ENCODE results near the gene NCAPD2.

Gene NCAPD2

GRCh38 chr12:6458281-6459003, 35.5 kb upstream of the NCAPD2 start:
- Histone ChIP-seq H3K27me3 (ENCODE audit: insufficient read depth, low read depth, severe bottlenecking) (no peaks in the 10 kb centered on the region), H3K27ac (no peak overlapping the region), H3K4me3 (ENCODE audit: low read depth, low read length) (no peak overlapping the region), H3K36me3 (peaks cover 11% of the 10 kb centered on the region), H3K9me3 (ENCODE audit: severe bottlenecking) (no peaks in the 10 kb centered on the region)
- TF ChIP-seq CTCF (IDR thresholded peaks at IDR 0.05; ENCODE audit: low read depth, low read length), result no peak
- DNase-seq, result no peak

- no peaks in the 10 kb centered on the region for H3K9me3 ChIP-seq (ENCODE audit: severe bottlenecking)
- DNase-seq, result no peak
- TF ChIP-seq CTCF (IDR thresholded peaks at IDR 0.05; ENCODE audit: low read depth, low read length), result no peak
- H3K27ac ChIP-seq, result no peak overlapping the region
- H3K4me3 ChIP-seq (ENCODE audit: low read depth, low read length), result no peak overlapping the region
- peaks cover 12% of the 10 kb centered on the region for H3K36me3 ChIP-seq
- no peaks in the 10 kb centered on the region for H3K27me3 ChIP-seq (ENCODE audit: insufficient read depth, low read depth, severe bottlenecking)
These were observed 34.9 kb upstream of the NCAPD2 start for GRCh38 chr12:6459004-6459337.

GRCh38 chr12:6460751-6461371, 33.0 kb upstream of the NCAPD2 start:
- TF ChIP-seq CTCF (IDR thresholded peaks at IDR 0.05; ENCODE audit: low read depth, low read length), result no peak
- no peak for DNase-seq
- no peak overlapping the region for H3K4me3 ChIP-seq (ENCODE audit: low read depth, low read length)
- H3K27me3 ChIP-seq (ENCODE audit: insufficient read depth, low read depth, severe bottlenecking), result no peaks in the 10 kb centered on the region
- no peak overlapping the region for H3K27ac ChIP-seq
- H3K36me3 ChIP-seq, result peaks cover 29% of the 10 kb centered on the region
- no peaks in the 10 kb centered on the region for H3K9me3 ChIP-seq (ENCODE audit: severe bottlenecking)

- Histone ChIP-seq H3K4me3 (ENCODE audit: low read depth, low read length) (no peak overlapping the region), H3K27ac (no peak overlapping the region), H3K9me3 (ENCODE audit: severe bottlenecking) (no peaks in the 10 kb centered on the region), H3K27me3 (ENCODE audit: insufficient read depth, low read depth, severe bottlenecking) (no peaks in the 10 kb centered on the region), H3K36me3 (peaks cover 34% of the 10 kb centered on the region)
- DNase-seq, result no peak
- TF ChIP-seq CTCF (IDR thresholded peaks at IDR 0.05; ENCODE audit: low read depth, low read length), result no peak
These were observed 32.3 kb upstream of the NCAPD2 start for GRCh38 chr12:6461401-6462233.

GRCh38 chr12:6462234-6462995, 31.5 kb upstream of the NCAPD2 start:
- no peak overlapping the region for H3K27ac ChIP-seq
- no peaks in the 10 kb centered on the region for H3K27me3 ChIP-seq (ENCODE audit: insufficient read depth, low read depth, severe bottlenecking)
- DNase-seq, result no peak
- peaks cover 34% of the 10 kb centered on the region for H3K36me3 ChIP-seq
- TF ChIP-seq CTCF (IDR thresholded peaks at IDR 0.05; ENCODE audit: low read depth, low read length), result no peak
- no peak overlapping the region for H3K4me3 ChIP-seq (ENCODE audit: low read depth, low read length)
- H3K9me3 ChIP-seq (ENCODE audit: severe bottlenecking), result no peaks in the 10 kb centered on the region

All from WERI-Rb-1 (cell line).